ENCODE measurements around the gene S100A5.

DNA sequence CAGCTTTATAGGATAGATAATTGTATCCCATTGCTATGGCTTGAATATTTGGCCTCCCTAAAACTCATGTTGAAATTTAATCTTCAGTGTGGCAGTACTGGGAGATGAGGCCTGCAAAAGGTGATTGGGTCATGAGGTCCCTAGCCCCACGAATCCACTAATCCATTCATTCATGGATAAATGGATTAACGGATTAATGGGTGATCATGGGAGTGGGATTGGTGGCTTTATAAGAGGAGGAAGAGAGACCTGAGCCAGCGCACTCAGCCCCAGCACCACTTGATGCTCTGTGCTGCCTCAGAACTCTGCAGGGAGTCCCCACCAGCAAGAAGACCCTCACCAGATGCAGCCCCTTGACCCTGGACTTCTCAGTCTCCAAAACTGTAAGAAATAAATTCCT, 37.0 kb downstream of the S100A5 start:
- TF ChIP-seq ZNF274 (IDR thresholded peaks at IDR 0.05; ENCODE audit: low read depth, low read length): no peak
- TF ChIP-seq YY1 (IDR thresholded peaks at IDR 0.05; ENCODE audit: insufficient read depth, insufficient read length): no peak

Measured in NT2/D1 (cell line).